ENCODE results near the gene ZYG11A. TPM values are rescaled to one million over a fixed set of nuclear protein-coding genes. Genes with fewer than 3 reads are reported as not detected.

ZYG11A gene
- total RNA-seq, 2 donors from 2014 or later = 0.87 to 6.6 TPM

- intact Hi-C loops (cut with DNase I) = no loop called here
- DNase-seq (ENCODE audit: low spot score) = no peak
- H3K36me3 ChIP-seq = no peaks in the 10 kb centered on the region
- TF ChIP-seq POLR2A (IDR thresholded peaks at IDR 0.05) (no peak), CTCF (IDR thresholded peaks at IDR 0.05) (no peak), POLR2AphosphoS5 (IDR thresholded peaks at IDR 0.05) (no peak)
- WGBS = 78% methylated on average over 2 of the region's 2 CpGs
- no peaks in the 10 kb centered on the region for H3K4me1 ChIP-seq (replicated peaks)
- H3K4me3 ChIP-seq = no peak overlapping the region
- no peaks in the 10 kb centered on the region for H3K9me3 ChIP-seq
- no peaks in the 10 kb centered on the region for H3K27me3 ChIP-seq (replicated peaks; ENCODE audit: insufficient read depth)
- H3K27ac ChIP-seq = no peak overlapping the region
These were observed 57.8 kb downstream of the ZYG11A start for GRCh38 chr1:52900402-52900801.

DNA sequence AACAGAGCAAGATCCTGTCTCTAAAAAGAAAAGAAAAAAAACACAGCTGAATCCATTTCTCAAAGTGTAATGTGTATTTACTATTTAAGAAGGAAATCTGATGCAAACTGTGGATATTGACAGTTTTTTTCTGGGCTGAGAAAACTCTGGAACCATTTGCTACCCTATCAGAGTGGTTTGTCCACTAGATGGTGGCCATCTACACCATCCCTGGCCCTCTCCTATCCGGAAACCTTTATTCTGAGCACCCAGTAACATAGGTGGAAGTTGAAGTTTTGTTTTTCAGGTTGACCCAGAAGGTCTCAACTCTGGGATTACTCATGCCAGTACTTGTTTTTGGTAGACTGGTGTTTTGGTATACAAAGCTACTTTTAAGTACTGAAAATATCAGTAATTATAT is 58.8 kb downstream of the ZYG11A start:
- no peak for DNase-seq (ENCODE audit: low spot score)
- Histone ChIP-seq H3K9me3 (no peaks in the 10 kb centered on the region), H3K27ac (no peak overlapping the region), H3K27me3 (replicated peaks; ENCODE audit: insufficient read depth) (no peaks in the 10 kb centered on the region), H3K36me3 (no peaks in the 10 kb centered on the region), H3K4me3 (no peak overlapping the region), H3K4me1 (replicated peaks) (no peaks in the 10 kb centered on the region)
- WGBS = 69% methylated on average over 1 of the region's 1 CpG
- intact Hi-C loops (cut with DNase I) = no loop called here
- TF ChIP-seq POLR2AphosphoS5 (IDR thresholded peaks at IDR 0.05) (no peak), CTCF (IDR thresholded peaks at IDR 0.05) (no peak), POLR2A (IDR thresholded peaks at IDR 0.05) (no peak)

- H3K4me3 ChIP-seq = no peak overlapping the region
- 86% methylated on average over 11 of the region's 13 CpGs for WGBS
- no peaks in the 10 kb centered on the region for H3K36me3 ChIP-seq
- H3K9me3 ChIP-seq = no peaks in the 10 kb centered on the region
- peak overlapping the region in 1 of 2 donors; percentile 8 for H3K27ac ChIP-seq
- H3K27me3 ChIP-seq (replicated peaks; ENCODE audit: insufficient read depth) = no peaks in the 10 kb centered on the region
- TF ChIP-seq POLR2AphosphoS5 (IDR thresholded peaks at IDR 0.05) = no peak
- TF ChIP-seq POLR2A (IDR thresholded peaks at IDR 0.05) = no peak
- TF ChIP-seq CTCF (IDR thresholded peaks at IDR 0.05) = no peak
- H3K4me1 ChIP-seq (replicated peaks) = no peaks in the 10 kb centered on the region
- intact Hi-C loops (cut with DNase I) = no loop called here
- no peak for DNase-seq (ENCODE audit: low spot score)
These were observed 61.8 kb downstream of the ZYG11A start for GRCh38 chr1:52904208-52904926.

- intact Hi-C loops (cut with DNase I) = no loop called here
- Histone ChIP-seq H3K27me3 (replicated peaks; ENCODE audit: insufficient read depth) (no peaks in the 10 kb centered on the region), H3K9me3 (no peaks in the 10 kb centered on the region), H3K4me3 (no peak overlapping the region), H3K36me3 (no peaks in the 10 kb centered on the region), H3K27ac (peak overlapping the region in 1 of 2 donors; percentile 8), H3K4me1 (replicated peaks) (no peaks in the 10 kb centered on the region)
- DNase-seq (ENCODE audit: low spot score) = no peak
- 74% methylated on average over 20 of the region's 20 CpGs for WGBS
- TF ChIP-seq POLR2AphosphoS5 (IDR thresholded peaks at IDR 0.05) = no peak
- TF ChIP-seq CTCF (IDR thresholded peaks at IDR 0.05) = peak in 1 of 4 experiments; percentile 22
- TF ChIP-seq POLR2A (IDR thresholded peaks at IDR 0.05) = no peak
These were observed 62.6 kb downstream of the ZYG11A start for GRCh38 chr1:52904927-52905698.

All from prostate gland (tissue), 2 donors.